Colonic mucosa (tissue), 4 donors: ENCODE results near the gene ABI1. TPM values are rescaled to one million over a fixed set of nuclear protein-coding genes. Genes with fewer than 3 reads are reported as not detected.

Experiments
- DNase-seq: peaks from one replicate; pipeline ENCODE4 v3.0.0-alpha.2; 2020
- H3K27ac ChIP-seq: fragments of 200-600 bp; one replicate; pipeline ENCODE4 v1.8.0; 2021
- H3K27me3 ChIP-seq: fragments of 200-600 bp; one replicate; pipeline ENCODE4 v1.8.0; 2021
- H3K36me3 ChIP-seq: fragments of 200-600 bp; one replicate; pipeline ENCODE4 v1.8.0; 2021
- H3K4me1 ChIP-seq: fragments of 200-600 bp; one replicate; pipeline ENCODE4 v1.8.0; 2021; ENCODE audit warnings: mild to moderate bottlenecking
- H3K4me3 ChIP-seq: fragments of 200-600 bp; one replicate; pipeline ENCODE4 v1.8.0; 2021
- H3K9ac ChIP-seq, 2 donors: one replicate each; pipeline ENCODE4 v1.7.0; 2013; ENCODE audit warnings: control low read depth in 2 of 2, low read depth in 2 of 2, low read length in 2 of 2
- H3K9me3 ChIP-seq: fragments of 200-600 bp; one replicate; pipeline ENCODE4 v1.8.0; 2021
- CTCF ChIP-seq: fragments of 200-600 bp; IDR thresholded peaks from one replicate; pipeline ENCODE4 v1.8.0; 2022; ENCODE audit warnings: antibody characterized with exemption, mild to moderate bottlenecking
- intact Hi-C: fragments of 100-400 bp; cut with DNase I; formaldehyde crosslinking; loops from one replicate; pipeline ENCODE4 v1.14.1; 2022
- total RNA-seq, 2 donors: library from RNA; stranded (reverse); fragmentation: NEBNext Ultra II Directional in 1 of 2; extraction: Animal tissue kit (Norgen Biotek cat#: 25700) in 1 of 2; gene quantifications; one replicate each; pipeline ENCODE4 v1.2.1, GENCODE V29; 2021
- donor health status: healthy.
- donor health status: DM: no; HTN: no; CAD: no.
- donor health status: DM: no; HTN: no; CAD: no.

Gene ABI1
- total RNA-seq, 2 donors from 2014 or later = 45.6 to 65.3 TPM

DNA sequence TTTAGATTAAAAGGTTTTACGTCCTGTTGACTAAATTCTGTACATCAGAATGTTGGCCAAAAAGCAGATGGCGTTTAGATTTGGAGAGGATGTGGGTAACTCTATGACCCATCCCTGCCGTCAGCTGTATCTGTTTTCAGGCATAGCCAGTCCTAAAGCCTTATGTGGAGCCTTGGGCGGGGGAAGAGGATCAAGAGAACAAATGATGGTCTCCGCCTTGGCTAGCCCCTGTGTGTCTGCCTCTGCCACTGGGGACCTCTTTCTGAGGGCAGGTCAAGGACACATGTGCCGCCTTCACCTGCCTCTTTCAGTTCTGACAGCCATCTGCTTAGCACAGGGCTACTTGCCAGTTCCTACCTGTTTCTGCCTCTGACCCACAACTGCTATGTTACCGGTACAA is 139.2 kb downstream of the ABI1 start:
- intact Hi-C loops = no loop called here

DNA sequence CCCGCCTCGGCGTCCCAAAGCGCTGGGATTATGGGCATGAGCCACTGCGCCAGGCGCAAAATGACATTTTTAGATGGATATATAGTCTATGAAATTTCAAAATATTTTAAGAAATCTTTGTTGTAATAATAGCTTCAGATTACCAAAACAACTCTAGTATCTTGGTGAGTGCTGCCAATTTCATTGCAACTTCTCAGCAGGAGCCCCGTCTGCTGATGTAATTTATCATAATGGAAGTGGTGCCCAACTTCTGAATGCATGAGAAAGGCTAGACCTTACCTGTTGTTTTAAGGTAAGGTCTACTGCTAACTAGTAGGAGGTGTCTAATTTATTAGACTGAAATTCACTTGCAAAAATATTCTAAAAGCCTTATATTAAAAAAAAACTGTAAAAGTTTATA is 143.3 kb downstream of the ABI1 start:
- Histone ChIP-seq H3K9me3 (no peaks in the 10 kb centered on the region), H3K9ac (no peak overlapping the region), H3K4me1 (peaks cover 8% of the 10 kb centered on the region), H3K4me3 (no peak overlapping the region), H3K27me3 (no peaks in the 10 kb centered on the region), H3K27ac (no peak overlapping the region), H3K36me3 (no peaks in the 10 kb centered on the region)
- no peak for DNase-seq
- intact Hi-C loops = no loop called here
- TF ChIP-seq CTCF = no peak

More for the DNA sequence above, 139.2 kb downstream of the ABI1 start:
- Histone ChIP-seq H3K4me3 (no peak overlapping the region), H3K36me3 (no peaks in the 10 kb centered on the region), H3K4me1 (no peaks in the 10 kb centered on the region), H3K9me3 (no peaks in the 10 kb centered on the region), H3K27ac (no peak overlapping the region), H3K27me3 (no peaks in the 10 kb centered on the region), H3K9ac (no peak overlapping the region)
- DNase-seq = no peak
- no peak for TF ChIP-seq CTCF

- Histone ChIP-seq H3K27ac (peak overlapping the region; percentile 86), H3K4me3 (no peak overlapping the region), H3K4me1 (peaks cover 8% of the 10 kb centered on the region), H3K9me3 (no peaks in the 10 kb centered on the region), H3K36me3 (no peaks in the 10 kb centered on the region), H3K9ac (peak overlapping the region in 1 of 2 donors; percentile 22), H3K27me3 (no peaks in the 10 kb centered on the region)
- intact Hi-C loops = no loop called here
- no peak for DNase-seq
- no peak for TF ChIP-seq CTCF
These were observed 145.6 kb downstream of the ABI1 start for GRCh38 chr10:26715137-26715487.

DNA sequence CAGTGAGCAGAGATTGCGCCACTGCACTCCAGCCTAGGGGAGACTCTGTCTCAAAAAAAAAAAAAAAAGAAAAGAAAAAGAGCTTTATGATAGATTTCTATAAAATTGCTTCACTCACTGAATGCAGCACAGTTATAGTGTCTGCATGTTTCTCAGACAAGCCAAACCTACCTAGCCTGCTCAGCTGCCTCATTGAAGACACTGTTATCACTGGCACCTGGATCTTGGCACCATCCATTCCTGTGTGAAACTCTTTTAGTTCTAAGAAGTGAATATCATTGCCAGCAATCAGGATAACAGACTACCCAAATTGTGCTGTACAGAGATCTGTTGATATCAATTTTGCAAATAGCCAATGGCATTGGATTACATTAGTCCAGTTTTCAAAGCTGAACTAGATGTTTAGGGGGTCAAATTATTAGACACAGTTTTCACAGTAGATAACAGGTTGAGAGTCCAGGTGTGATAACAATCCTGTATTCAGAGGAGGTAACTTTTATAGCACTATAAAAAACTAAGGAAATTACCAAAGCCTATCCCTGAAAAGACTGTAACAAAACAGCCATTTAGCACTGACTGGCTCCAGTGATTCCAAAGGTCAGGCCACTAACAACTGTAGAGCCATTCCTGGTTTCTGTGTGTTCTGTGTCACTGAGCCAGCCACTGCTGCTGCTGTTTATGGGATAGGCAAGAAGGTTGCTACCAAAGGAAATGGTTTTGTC is 146.2 kb downstream of the ABI1 start:
- DNase-seq = peak; percentile 81
- peaks cover 8% of the 10 kb centered on the region for H3K4me1 ChIP-seq
- no peaks in the 10 kb centered on the region for H3K27me3 ChIP-seq
- H3K27ac ChIP-seq = peak overlapping the region; percentile 86
- H3K36me3 ChIP-seq = no peaks in the 10 kb centered on the region
- H3K9me3 ChIP-seq = no peaks in the 10 kb centered on the region
- intact Hi-C loops = no loop called here
- H3K9ac ChIP-seq = peak overlapping the region in 1 of 2 donors; percentile 22
- no peak for TF ChIP-seq CTCF
- H3K4me3 ChIP-seq = no peak overlapping the region

GRCh38 chr10:26711324-26711723 is 149.4 kb downstream of the ABI1 start:
- TF ChIP-seq CTCF = no peak
- no peaks in the 10 kb centered on the region for H3K36me3 ChIP-seq
- H3K4me1 ChIP-seq = peaks cover 8% of the 10 kb centered on the region
- no peaks in the 10 kb centered on the region for H3K9me3 ChIP-seq
- no peak for DNase-seq
- intact Hi-C loops = no loop called here
- H3K4me3 ChIP-seq = no peak overlapping the region
- no peak overlapping the region for H3K9ac ChIP-seq
- no peak overlapping the region for H3K27ac ChIP-seq
- H3K27me3 ChIP-seq = no peaks in the 10 kb centered on the region
